ENCODE measurements around the gene KIF23.
A peak's percentile ranks its signal among the peaks of the same experiment; 100 is the strongest.
"Not testable (repeated sequence)": the region's sequence is repeated elsewhere in the genome, so short reads cannot be mapped to it uniquely, and the experiment has no call there.

KIF23 gene
- total RNA-seq: 0 to 6.1 (median 3.5) reads per million in 4 experiments

- DNase-seq: peak; percentile 88
Observed at GRCh38 chr15:69413822-69414700, at the start of gene KIF23. TSS of gene KIF23 (plus strand) at chr15:69414349. CDS start at chr15:69414466, 117 bp downstream.

DNA sequence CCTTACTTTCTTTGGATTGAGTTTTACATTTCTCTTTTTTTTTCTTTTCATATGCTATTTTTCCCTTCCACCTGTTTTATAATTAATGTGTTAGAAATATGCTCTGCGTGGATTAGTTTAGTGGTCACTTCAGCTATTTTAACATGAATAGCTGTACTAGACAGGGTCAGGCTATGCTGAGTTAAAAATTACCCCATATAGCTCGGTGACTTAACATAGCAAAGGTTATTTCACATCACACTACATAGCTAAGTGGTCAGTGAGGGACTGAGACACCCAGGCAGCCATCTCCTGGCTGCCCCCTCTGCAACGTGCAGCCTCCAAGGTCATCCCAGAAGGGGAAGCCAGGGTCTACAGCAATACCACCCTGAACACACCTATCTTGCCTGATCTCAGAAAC, 46.9 kb upstream of the KIF23 start:
- no peak for DNase-seq

GRCh38 chr15:69369631-69370030, 44.5 kb upstream of the KIF23 start:
- DNase-seq: no peak

GRCh38 chr15:69373406-69373805, 40.7 kb upstream of the KIF23 start:
- DNase-seq: no peak

- no peak for DNase-seq
Observed at GRCh38 chr15:69375151-69375790, 38.9 kb upstream of the KIF23 start.

GRCh38 chr15:69377216-69377970, 36.8 kb upstream of the KIF23 start:
- no peak for DNase-seq

DNA sequence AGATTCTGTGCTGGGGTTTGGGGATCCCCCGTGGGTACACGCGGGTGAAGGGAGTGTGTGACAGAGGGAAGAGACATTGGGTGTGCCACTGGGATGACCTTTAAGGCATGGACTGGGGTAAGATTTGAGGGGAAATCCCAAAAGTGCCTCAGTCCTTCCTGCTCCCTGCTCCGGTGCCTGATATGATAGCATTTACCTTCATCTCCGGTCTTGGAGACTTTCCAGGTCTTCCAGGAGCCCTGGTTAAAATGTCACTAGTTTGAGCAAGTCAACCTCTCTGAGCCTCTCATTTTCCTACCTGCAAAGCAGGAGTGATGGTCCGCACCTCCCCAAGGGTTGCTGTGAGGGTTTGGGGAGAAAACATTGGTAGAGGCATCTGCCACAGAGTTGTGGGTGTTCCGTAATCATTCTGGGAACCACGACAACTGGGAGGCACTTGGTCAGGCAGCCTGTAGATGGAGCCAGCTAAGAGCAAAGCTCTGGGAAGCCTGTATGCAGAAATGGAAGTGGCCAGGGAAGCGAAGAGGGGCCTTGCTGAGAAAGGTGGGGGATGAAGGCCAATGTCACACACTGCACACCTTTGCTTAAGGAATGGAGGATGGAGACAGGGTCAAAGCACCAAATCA, 33.9 kb upstream of the KIF23 start:
- no peak for DNase-seq

DNA sequence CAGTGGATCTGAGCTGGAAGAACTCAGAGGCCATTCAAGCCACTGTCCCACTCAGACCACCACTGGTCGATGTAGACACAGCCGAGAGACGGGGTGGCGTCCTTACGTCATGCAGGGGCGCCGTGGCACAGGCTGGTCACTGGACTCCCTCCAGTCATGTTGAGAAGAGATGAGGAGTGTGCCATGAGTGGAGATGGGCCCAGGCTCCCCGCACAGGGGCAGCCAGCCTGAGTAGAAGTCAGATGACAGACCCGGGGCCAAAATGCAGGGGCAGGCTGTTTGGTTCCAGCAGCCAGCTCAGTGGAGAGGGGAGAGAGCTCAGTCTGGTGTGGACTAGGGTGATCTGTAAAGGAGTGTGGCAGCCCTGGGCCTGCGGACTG, 33.4 kb upstream of the KIF23 start:
- no peak for DNase-seq

- DNase-seq: not testable (repeated sequence)
Observed at GRCh38 chr15:69382176-69382575, 32.0 kb upstream of the KIF23 start.

- not testable (repeated sequence) for DNase-seq
Observed at GRCh38 chr15:69384066-69384465, 30.1 kb upstream of the KIF23 start.

- no peak for DNase-seq
Observed at GRCh38 chr15:69384626-69385598, 29.2 kb upstream of the KIF23 start.

DNA sequence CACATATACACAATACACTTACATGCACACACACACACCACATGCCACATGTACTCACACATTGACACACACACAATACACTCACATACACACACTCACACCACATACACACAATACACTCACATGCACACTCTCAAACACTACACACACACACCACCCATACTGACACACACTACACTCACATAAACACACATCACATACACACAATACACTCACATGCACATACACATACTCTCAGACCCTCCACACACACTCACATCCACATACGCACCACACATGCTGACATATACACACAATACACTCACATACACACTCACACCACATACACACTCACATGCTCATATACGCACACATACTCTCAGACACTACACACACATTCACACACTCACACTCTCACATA, 28.3 kb upstream of the KIF23 start:
- no peak for DNase-seq

DNA sequence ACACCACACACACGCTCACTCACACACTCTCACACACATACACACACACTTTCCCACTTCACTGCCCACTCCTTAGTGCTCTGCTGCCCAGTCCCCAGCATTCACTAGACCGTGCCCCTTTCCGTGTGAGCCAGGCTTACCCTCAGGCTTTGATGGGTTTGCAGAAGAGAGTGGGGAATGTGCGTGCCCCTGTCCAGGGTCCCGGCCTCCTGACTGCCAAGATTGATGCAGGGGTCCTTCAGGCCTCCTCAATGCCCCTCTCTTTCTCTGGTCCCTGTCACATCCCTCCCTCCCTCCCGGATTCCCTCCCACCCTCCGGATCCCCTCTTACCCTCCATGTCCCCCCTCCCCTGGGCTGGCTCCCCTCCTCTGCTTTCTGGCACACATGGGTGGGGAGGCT, 27.9 kb upstream of the KIF23 start:
- DNase-seq: no peak

GRCh38 chr15:69388260-69388705, 25.9 kb upstream of the KIF23 start:
- DNase-seq: no peak

DNA sequence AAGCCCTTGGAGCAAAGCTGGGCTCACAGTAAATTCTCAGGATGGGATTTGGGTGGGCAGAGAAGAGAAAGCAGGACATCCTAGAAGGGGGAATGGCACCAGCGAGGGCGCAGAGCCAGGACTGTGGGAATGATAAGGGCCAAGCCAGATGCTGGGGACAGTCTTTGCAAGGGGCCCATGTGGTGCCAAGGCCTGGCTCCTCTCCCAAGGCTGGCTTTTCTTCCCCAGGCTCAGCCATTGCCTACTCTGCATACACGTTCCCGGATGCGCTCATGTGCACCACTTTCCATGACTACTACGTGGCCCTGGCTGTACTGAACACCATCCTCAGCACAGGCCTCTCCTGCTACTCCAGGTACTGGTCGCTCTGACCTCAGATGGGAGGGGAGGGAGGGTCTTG, 24.7 kb upstream of the KIF23 start:
- no peak for DNase-seq

DNA sequence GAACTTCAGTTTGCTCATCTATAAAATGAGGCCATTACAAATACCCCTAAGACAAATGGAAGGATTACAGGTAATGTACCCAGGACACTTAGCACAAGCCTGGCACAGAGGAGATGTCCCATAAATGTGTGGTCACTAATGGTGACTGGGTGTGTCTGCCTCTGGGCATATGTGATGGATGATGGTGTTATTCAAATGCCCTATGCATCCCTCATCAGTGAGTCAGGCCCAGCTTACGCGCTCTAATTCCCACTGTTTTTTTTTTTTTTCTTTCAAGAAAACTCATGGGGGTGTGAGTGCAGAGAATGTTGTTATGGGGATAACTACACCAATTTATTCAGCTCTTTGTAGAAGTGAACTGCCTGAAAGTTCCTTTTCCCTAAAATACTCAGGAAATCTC, 23.6 kb upstream of the KIF23 start:
- no peak for DNase-seq

DNA sequence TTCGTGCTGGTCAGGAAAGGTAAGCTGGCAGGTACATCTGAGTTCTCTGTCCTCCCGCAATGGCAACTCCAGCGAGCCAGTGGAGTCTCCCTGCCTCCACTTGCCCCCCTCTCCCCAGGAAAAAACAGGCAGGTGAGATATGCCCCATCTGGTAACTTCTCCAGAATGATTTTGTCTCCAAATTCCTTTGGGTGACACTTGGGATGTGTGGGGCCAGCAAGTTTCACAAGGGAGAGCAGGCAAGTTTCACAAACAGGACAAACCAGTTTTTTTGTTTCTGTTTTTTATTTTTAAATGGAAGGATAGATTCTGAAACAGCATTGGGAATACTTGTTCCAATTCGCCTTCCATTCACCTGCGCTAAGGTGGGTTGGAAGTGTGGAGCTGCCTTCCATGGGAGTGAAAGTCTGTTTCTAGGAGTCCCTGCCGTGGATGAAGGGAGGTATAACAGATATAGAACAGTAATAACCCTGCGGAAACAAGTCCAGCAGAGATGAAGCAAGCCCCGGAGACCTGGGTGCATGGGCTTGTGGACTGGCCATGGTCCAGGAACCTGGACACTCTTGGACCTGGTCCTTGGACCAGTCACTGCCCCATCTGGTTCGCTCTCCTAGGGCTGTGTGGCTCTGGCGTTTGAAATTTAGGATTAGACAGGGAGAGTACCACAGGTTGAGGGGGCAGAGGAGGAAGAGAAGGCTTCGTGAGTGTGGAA, 22.9 kb upstream of the KIF23 start:
- no peak for DNase-seq

DNA sequence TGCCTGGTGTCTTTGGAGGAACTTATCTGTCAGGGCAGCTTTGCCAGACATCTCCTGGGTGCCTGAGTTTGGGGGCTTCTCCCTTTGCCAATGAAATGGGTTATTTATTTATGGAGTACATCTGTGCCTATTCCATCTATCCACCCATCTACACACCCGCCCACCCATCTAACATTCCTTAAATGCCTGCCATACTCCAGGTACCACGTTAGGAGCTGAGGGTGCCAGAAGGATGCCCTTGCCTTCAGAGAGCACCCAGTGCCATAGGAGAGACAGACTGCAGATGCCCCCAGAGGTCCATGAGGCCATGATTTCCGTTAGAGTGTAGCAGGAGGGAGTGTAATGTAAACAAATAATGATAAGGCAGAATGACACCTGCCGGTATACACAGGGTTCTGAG, 21.8 kb upstream of the KIF23 start:
- no peak for DNase-seq

DNA sequence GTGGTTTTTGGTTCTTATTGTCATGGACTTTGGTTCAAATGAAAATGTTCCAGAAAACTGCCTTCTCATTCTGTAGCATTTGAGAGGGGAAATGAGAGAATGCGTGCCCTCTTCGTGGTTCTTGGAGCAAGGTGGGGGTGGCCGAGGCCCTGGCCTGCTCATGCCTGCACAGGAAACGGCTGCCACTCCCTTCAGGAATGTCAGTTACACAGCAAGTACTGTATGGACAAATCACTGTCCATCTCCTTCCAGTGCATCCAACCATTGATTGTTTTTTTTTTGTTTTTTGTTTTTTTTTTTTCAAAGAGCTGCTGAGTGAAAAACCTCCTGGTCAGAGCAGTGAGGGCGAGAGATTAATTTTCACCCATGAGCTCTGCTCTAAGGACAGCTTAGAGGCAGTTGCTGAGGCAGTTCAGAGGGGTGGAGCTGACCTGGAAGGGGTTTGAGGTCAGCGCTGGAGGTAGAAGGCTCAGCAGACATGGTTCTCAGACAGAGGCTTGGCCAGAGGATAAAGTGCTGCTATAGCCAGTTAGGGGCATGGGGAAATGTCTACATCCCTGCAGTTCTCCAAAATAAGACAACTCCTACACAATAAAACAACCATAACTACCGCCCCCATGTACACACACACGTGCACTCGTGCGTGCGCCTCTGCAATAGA, 20.2 kb upstream of the KIF23 start:
- no peak for DNase-seq

DNA sequence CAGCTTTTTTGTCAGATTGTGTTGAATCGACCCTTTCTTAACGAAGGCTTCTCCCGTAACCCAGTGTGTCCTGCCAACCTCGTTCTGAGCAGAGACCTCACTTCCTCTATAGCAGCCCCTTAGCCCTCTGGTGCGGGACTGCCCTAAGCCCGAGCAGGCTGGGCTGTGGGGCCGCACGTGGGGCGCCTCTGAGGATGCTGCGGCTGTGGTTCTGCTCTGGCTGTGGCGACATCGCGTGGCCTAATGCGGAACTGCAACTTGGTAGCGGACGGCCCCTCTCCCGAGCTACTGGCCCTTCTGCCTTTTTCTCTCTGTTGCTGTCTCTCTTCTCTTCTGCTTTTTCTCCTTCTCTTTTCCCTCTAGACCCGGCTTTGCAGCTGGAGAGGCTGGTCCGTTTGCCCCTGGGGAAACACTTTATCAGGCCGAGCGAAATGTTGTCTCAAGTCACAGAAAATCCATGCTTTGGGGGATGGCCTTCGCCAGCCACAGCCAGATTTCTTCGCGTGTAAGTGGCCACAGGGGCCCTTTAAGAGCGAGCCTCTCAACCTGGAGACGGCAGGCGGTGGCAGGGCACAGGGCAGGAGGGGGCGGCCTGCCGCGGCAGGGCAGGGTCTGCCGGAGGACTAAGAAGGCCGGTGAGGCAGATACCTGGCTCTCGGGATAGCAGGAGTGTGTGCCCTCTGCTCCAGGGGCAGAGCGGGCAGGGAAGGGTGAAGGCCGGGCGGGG, 19.4 kb upstream of the KIF23 start:
- DNase-seq: peak; percentile 65
